ENCODE results near the gene TMEM60. TPM values are rescaled to one million over a fixed set of nuclear protein-coding genes. Genes with fewer than 3 reads are reported as not detected.

The TMEM60 gene
- total and polyA plus RNA-seq, 2 of the 8 experiments (the other 6 are each of a cell fraction or from before 2014, with no cell fraction given) = 22.1 to 29.2 TPM

GRCh38 chr7:77824636-77825035 lies 26.4 kb upstream of the TMEM60 start:
- H2BK15ac ChIP-seq (ENCODE audit: low read length) = no peak overlapping the region
- 0 out of 7 replicates have a peak, but pooled peaks cover 0 to 3% (median 0%) of the 10 kb centered on the region in 4 experiments for H3K4me1 ChIP-seq (replicated peaks in 1 of 4; ENCODE audit: control insufficient read depth in 3 of 4, insufficient read depth in 4 of 4, low read length in 3 of 4)
- H3K56ac ChIP-seq (replicated peaks; ENCODE audit: insufficient read length, low read depth, low read length) = no peak overlapping the region
- no peak overlapping the region for H3K4me3 ChIP-seq (ENCODE audit: extremely low read depth in 1 of 4, insufficient read depth in 2 of 4, low read depth in 3 of 4, low read length in 4 of 4)
- CTCF ChIA-PET (ENCODE audit: partially characterized antibody) = no interaction called here
- POLR2A ChIA-PET (ENCODE audit: partially characterized antibody) = no interaction called here
- H2AK5ac ChIP-seq (ENCODE audit: low read depth, low read length) = no peak overlapping the region
- no peaks in the 10 kb centered on the region for H3K27me3 ChIP-seq (replicated peaks in 1 of 4; ENCODE audit: control insufficient read depth in 3 of 4, extremely low read depth in 1 of 4, insufficient read depth in 3 of 4, low read length in 3 of 4)
- H4K91ac ChIP-seq (replicated peaks; ENCODE audit: insufficient read length, low read length) = no peak overlapping the region
- H3K23ac ChIP-seq (ENCODE audit: insufficient read length) = no peak overlapping the region
- no peak overlapping the region for H3K14ac ChIP-seq (ENCODE audit: insufficient read length)
- DNase-seq (ENCODE audit: low read depth in 1 of 2, low spot score in 2 of 2) = no peak
- H3K36me3 ChIP-seq (ENCODE audit: control insufficient read depth in 2 of 4, insufficient read depth in 4 of 4, low read length in 3 of 4) = 0 out of 8 replicates have a peak, but pooled peaks cover 0 to 3% (median 0%) of the 10 kb centered on the region in 4 experiments
- no peak for FAIRE-seq
- no peak overlapping the region for H3K18ac ChIP-seq (ENCODE audit: extremely low read depth, low read length)
- no peaks in the 10 kb centered on the region for H3K23me2 ChIP-seq (ENCODE audit: low read depth, low read length)
- no peak overlapping the region for H2BK20ac ChIP-seq (ENCODE audit: low read length)
- H2BK120ac ChIP-seq (replicated peaks; ENCODE audit: low read depth, low read length) = no peak overlapping the region
- no peak overlapping the region for H3K9ac ChIP-seq (replicated peaks in 1 of 4; ENCODE audit: extremely low read depth in 1 of 4, low read depth in 3 of 4, low read length in 3 of 4)
- no peak for TF ChIP-seq SP1 (IDR thresholded peaks at IDR 0.05; ENCODE audit: low read depth, low read length)
- H4K20me1 ChIP-seq (replicated peaks in 1 of 2; ENCODE audit: control insufficient read depth in 1 of 2, insufficient read depth in 2 of 2, low read length in 2 of 2) = no peaks in the 10 kb centered on the region
- H3K79me1 ChIP-seq (ENCODE audit: low read depth, low read length) = peaks cover 5% of the 10 kb centered on the region; the same call in 1 of the 2 replicates
- no peak overlapping the region for H3K4me2 ChIP-seq (ENCODE audit: insufficient read depth in 1 of 2, low read depth in 2 of 2, low read length in 2 of 2)
- H2BK5ac ChIP-seq (ENCODE audit: low read depth, low read length) = no peak overlapping the region
- peaks cover 12 to 14% of the 10 kb centered on the region in 2 experiments; a peak in 3 of 4 replicates for H3K9me3 ChIP-seq (ENCODE audit: insufficient read depth in 2 of 2, low read depth in 1 of 2, low read length in 1 of 2)
- WGBS, 2 experiments (ENCODE audit: extremely low coverage in 1 of 2, insufficient coverage in 1 of 2, insufficient read length in 1 of 2, insufficient replicate concordance in 2 of 2, low coverage in 1 of 2, low lambda C conversion rate in 2 of 2, missing lambda C conversion rate in 1 of 2) = 97% methylated on average over 5 of the region's 5 CpGs; no CpG with 5 or more reads in 1 of the 2 experiments
- H4K5ac ChIP-seq (ENCODE audit: insufficient read length, low read depth, low read length) = no peak overlapping the region
- no peak overlapping the region for H2AFZ ChIP-seq (ENCODE audit: low read length)
- no peak overlapping the region for H3K27ac ChIP-seq (ENCODE audit: low read depth, low read length)
- no peak overlapping the region for H2BK12ac ChIP-seq (ENCODE audit: low read depth, low read length)
- H4K8ac ChIP-seq (ENCODE audit: extremely low read depth, insufficient read depth, low read length) = no peak overlapping the region
- H3K79me2 ChIP-seq (ENCODE audit: control insufficient read depth in 1 of 2, insufficient read depth in 2 of 2, low read length in 2 of 2) = peaks cover 0 to 8% of the 10 kb centered on the region in 2 experiments; a peak in 2 of 4 replicates
- H3K4ac ChIP-seq (replicated peaks; ENCODE audit: insufficient read length, low read depth, low read length) = no peak overlapping the region
